ENCODE measurements around the gene KRTAP29-1.
"Not testable (repeated sequence)": the region's sequence is repeated elsewhere in the genome, so short reads cannot be mapped to it uniquely, and the experiment has no call there.

Gene KRTAP29-1

GRCh38 chr17:41271858-41272257, 30.8 kb downstream of the KRTAP29-1 start:
- ChIA-PET CTCF (no interaction called here), POLR2A (no interaction called here)
- TF ChIP-seq TARDBP (IDR thresholded peaks at IDR 0.05) (no peak), ZNF384 (IDR thresholded peaks at IDR 0.05) (no peak), NFRKB (IDR thresholded peaks at IDR 0.05) (no peak)
- no peak for DNase-seq (ENCODE audit: extremely low spot score)

DNA sequence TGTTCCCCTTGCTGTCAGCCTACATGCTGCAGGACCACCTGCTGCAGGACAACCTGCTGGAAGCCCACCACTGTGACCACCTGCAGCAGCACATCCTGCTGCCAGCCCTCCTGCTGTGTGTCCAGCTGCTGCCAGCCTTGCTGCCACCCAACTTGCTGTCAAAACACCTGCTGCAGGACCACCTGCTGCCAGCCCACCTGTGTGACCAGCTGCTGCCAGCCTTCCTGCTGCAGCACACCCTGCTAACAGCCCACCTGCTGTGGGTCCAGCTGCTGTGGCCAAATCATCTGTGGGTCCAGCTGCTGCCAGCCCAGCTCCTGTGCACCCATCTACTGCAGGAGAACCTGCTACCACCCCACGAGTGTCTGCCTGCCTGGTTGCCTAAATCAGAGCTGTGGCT, 31.3 kb downstream of the KRTAP29-1 start:
- DNase-seq (ENCODE audit: extremely low spot score); POLR2A ChIA-PET; CTCF ChIA-PET: not testable (repeated sequence)

DNA sequence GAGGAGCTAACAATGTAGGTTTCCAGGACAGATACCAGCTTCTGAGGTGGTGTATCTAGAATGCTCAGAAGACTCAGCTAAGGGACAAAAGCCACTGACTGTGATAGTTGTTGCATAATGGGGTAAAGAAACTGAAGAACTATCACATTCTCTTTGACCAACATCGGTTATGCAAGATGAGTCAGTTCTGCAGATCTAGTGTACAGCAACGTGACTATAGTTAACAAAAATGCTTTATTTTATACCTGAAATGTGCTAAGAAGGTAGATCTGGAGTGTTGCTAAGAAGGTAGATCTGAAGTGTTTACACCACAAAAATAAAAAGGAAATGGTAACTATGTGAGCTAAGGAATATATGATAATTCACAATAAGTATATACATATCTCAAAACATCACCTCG, 34.9 kb downstream of the KRTAP29-1 start:
- CTCF ChIA-PET = no interaction called here
- POLR2A ChIA-PET = no interaction called here
- no peak for DNase-seq (ENCODE audit: extremely low spot score)
- TF ChIP-seq FOXK2 (IDR thresholded peaks at IDR 0.05) (no peak), SP1 (IDR thresholded peaks at IDR 0.05) (no peak), SUZ12 (IDR thresholded peaks at IDR 0.05) (no peak), LEF1 (IDR thresholded peaks at IDR 0.05; ENCODE audit: borderline replicate concordance) (no peak), NFRKB (IDR thresholded peaks at IDR 0.05) (no peak), FOXA1 (IDR thresholded peaks at IDR 0.05) (no peak), FOXM1 (IDR thresholded peaks at IDR 0.05; ENCODE audit: borderline replicate concordance) (no peak), HDGF (IDR thresholded peaks at IDR 0.05; ENCODE audit: borderline replicate concordance) (no peak), ZNF384 (IDR thresholded peaks at IDR 0.05) (no peak), ARNT (IDR thresholded peaks at IDR 0.05) (no peak), TARDBP (IDR thresholded peaks at IDR 0.05) (no peak), CTBP1 (IDR thresholded peaks at IDR 0.05; ENCODE audit: borderline replicate concordance) (no peak), ELF4 (IDR thresholded peaks at IDR 0.05) (no peak)
- TF ChIP-seq, protein P1, sequence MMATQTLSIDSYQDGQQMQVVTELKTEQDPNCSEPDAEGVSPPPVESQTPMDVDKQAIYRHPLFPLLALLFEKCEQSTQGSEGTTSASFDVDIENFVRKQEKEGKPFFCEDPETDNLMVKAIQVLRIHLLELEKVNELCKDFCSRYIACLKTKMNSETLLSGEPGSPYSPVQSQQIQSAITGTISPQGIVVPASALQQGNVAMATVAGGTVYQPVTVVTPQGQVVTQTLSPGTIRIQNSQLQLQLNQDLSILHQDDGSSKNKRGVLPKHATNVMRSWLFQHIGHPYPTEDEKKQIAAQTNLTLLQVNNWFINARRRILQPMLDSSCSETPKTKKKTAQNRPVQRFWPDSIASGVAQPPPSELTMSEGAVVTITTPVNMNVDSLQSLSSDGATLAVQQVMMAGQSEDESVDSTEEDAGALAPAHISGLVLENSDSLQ (IDR thresholded peaks at IDR 0.05) = no peak

DNA sequence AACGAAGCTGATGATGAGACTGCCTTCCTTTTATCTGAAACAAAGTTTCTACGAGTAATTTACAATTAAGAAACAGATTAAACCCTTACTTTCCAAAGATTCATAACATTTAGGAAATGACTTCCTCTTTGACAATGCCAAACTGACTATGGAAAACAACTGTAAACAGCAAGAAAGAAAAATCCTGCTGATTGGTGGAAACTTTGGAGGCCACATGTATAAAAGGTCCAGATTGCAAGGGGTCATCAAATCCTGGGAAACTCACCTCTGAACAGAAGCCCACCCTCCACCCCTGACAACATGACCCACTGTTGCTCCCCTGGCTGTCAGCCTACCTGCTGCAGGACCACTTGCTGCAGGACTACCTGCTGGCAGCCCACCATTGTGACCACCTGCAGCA, 37.6 kb downstream of the KRTAP29-1 start, which contains the start of gene KRTAP9-6:
TSS of gene KRTAP9-6 (plus strand) at position 301 of the 400 bp plus-strand sequence. CDS start at position 301, 0 bp downstream.
- DNase-seq (ENCODE audit: extremely low spot score) = no peak
- ChIA-PET POLR2A (no interaction called here), CTCF (no interaction called here)
- TF ChIP-seq FOXK2 (IDR thresholded peaks at IDR 0.05) (no peak), ARNT (IDR thresholded peaks at IDR 0.05) (no peak), CTBP1 (IDR thresholded peaks at IDR 0.05; ENCODE audit: borderline replicate concordance) (no peak), LEF1 (IDR thresholded peaks at IDR 0.05; ENCODE audit: borderline replicate concordance) (no peak), L3MBTL2 (conservative IDR thresholded peaks at IDR 0.05) (no peak), SP1 (IDR thresholded peaks at IDR 0.05) (no peak), HDGF (IDR thresholded peaks at IDR 0.05; ENCODE audit: borderline replicate concordance) (no peak), FOXM1 (IDR thresholded peaks at IDR 0.05; ENCODE audit: borderline replicate concordance) (no peak), NFRKB (IDR thresholded peaks at IDR 0.05) (no peak), TARDBP (IDR thresholded peaks at IDR 0.05) (no peak)

- POLR2A ChIA-PET = no interaction called here
- TF ChIP-seq FOXA1 (IDR thresholded peaks at IDR 0.05) (no peak), SP1 (IDR thresholded peaks at IDR 0.05) (no peak), BHLHE40 (IDR thresholded peaks at IDR 0.05; ENCODE audit: borderline replicate concordance) (no peak), ELF4 (IDR thresholded peaks at IDR 0.05) (no peak), FOXK2 (IDR thresholded peaks at IDR 0.05) (no peak), TARDBP (IDR thresholded peaks at IDR 0.05) (no peak), ZNF384 (IDR thresholded peaks at IDR 0.05) (no peak), HDGF (IDR thresholded peaks at IDR 0.05; ENCODE audit: borderline replicate concordance) (no peak), FOXM1 (IDR thresholded peaks at IDR 0.05; ENCODE audit: borderline replicate concordance) (no peak), LEF1 (IDR thresholded peaks at IDR 0.05; ENCODE audit: borderline replicate concordance) (no peak), L3MBTL2 (conservative IDR thresholded peaks at IDR 0.05) (no peak), SUZ12 (IDR thresholded peaks at IDR 0.05) (no peak), CTBP1 (IDR thresholded peaks at IDR 0.05; ENCODE audit: borderline replicate concordance) (no peak), ARNT (IDR thresholded peaks at IDR 0.05) (no peak), NFRKB (IDR thresholded peaks at IDR 0.05) (no peak)
- TF ChIP-seq, protein P1 (IDR thresholded peaks at IDR 0.05) = no peak
- CTCF ChIA-PET = interaction anchor here (0.6 kb wide), 1 partner anchor 92 kb away, joined by 3 read pairs; no protein-coding TSS in a partner anchor
- DNase-seq (ENCODE audit: extremely low spot score) = no peak
Observed at GRCh38 chr17:41264599-41264998, 38.1 kb downstream of the KRTAP29-1 start.

DNA sequence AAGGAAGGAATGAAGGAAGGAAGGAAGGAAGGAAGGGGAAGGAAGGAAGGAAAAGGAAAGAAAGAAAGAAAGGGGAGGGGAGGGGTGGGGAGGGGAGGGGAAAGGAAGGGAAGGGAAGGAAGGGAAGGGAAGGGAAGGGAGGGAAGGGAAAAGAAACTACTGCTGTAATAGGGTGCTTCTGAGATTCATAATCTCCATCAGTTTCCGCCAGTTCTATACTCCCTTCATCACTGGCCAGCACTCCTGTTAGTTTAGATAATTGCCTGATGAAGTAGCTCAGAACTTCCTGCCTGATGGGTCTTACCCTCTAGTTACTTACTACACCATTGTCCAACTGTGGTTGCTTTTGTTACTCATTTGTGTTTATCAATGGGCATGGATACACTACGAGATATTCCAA, 39.4 kb downstream of the KRTAP29-1 start:
- TF ChIP-seq FOXM1 (IDR thresholded peaks at IDR 0.05; ENCODE audit: borderline replicate concordance) (no peak), SP1 (IDR thresholded peaks at IDR 0.05) (no peak), FOXA1 (IDR thresholded peaks at IDR 0.05) (no peak), HDGF (IDR thresholded peaks at IDR 0.05; ENCODE audit: borderline replicate concordance) (no peak), L3MBTL2 (conservative IDR thresholded peaks at IDR 0.05) (no peak), ZNF384 (IDR thresholded peaks at IDR 0.05) (no peak)
- ChIA-PET POLR2A (no interaction called here), CTCF (no interaction called here)
- no peak for DNase-seq (ENCODE audit: extremely low spot score)

GRCh38 chr17:41258406-41258805, 44.2 kb downstream of the KRTAP29-1 start:
- TF ChIP-seq TARDBP (IDR thresholded peaks at IDR 0.05) = no peak
- POLR2A ChIA-PET = no interaction called here
- CTCF ChIA-PET = no interaction called here
- DNase-seq (ENCODE audit: extremely low spot score) = no peak

- ChIA-PET CTCF (no interaction called here), POLR2A (no interaction called here)
- no peak for DNase-seq (ENCODE audit: extremely low spot score)
- no peak for TF ChIP-seq HDGF (IDR thresholded peaks at IDR 0.05; ENCODE audit: borderline replicate concordance)
Observed at GRCh38 chr17:41256291-41256685, 46.4 kb downstream of the KRTAP29-1 start.

DNA sequence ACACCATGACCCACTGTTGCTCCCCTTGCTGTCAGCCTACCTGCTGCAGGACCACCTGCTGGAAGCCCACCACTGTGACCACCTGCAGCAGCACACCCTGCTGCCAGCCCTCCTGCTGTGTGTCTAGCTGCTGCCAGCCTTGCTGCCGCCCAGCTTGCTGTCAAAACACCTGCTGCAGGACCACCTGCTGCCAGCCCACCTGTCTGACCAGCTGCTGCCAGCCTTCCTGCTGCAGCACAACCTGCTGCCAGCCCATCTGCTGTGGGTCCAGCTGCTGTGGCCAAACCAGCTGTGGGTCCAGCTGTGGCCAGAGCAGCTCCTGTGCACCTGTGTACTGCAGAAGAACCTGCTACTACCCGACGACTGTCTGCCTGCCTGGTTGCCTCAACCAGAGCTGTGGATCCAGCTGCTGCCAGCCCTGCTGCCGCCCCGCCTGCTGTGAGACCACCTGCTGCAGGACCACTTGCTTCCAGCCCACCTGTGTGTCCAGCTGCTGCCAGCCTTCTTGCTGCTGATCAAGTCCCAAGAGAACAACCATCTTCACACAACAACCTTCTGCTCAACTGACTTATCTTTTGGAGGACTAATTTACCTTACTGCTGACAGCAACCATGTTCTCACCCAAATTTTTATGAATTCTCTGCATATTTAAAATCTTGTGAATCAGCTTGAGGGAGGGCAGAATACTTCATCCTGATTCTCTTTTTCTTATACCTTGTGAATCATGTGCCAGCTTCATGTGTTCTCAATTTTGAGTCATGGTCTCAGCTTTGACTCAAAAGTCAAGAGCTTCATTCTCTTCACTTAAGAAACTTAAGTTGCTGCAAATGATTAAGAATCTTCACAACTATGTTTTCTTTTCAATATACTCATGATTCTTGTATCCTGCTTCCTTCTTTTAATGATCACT, 47.0 kb downstream of the KRTAP29-1 start, which contains the start of gene KRTAP9-9:
TSS of gene KRTAP9-9 (plus strand) at position 4 of the 910 bp plus-strand sequence.
- DNase-seq (ENCODE audit: extremely low spot score); CTCF ChIA-PET; POLR2A ChIA-PET: not testable (repeated sequence)

All from HEK293T (cell line).